Activated CD4-positive, alpha-beta T cell treated with anti-CD3 and anti-CD28 coated beads for 1 hour (primary cell): ENCODE results near the gene YIPF2.
A peak's percentile ranks its signal among the peaks of the same experiment; 100 is the strongest.
"Not testable (repeated sequence)": the region's sequence is repeated elsewhere in the genome, so short reads cannot be mapped to it uniquely, and the experiment has no call there.

Source experiments
- DNase-seq: peaks from one replicate; pipeline ENCODE4 v3.0.0-alpha.2; 2020

YIPF2 gene

GRCh38 chr19:10928563-10929401 is at the start of gene YIPF2, which contains the start of gene TIMM29:
TSS of gene YIPF2 (minus strand) at chr19:10928639. CDS start at chr19:10928410, 229 bp downstream.
TSS of gene TIMM29 (plus strand) at chr19:10928811. CDS start at chr19:10928823, 12 bp downstream.
- peak; percentile 88 for DNase-seq

- DNase-seq, result no peak
Measured at GRCh38 chr19:10977742-10978092, 49.3 kb upstream of the YIPF2 start.

DNA sequence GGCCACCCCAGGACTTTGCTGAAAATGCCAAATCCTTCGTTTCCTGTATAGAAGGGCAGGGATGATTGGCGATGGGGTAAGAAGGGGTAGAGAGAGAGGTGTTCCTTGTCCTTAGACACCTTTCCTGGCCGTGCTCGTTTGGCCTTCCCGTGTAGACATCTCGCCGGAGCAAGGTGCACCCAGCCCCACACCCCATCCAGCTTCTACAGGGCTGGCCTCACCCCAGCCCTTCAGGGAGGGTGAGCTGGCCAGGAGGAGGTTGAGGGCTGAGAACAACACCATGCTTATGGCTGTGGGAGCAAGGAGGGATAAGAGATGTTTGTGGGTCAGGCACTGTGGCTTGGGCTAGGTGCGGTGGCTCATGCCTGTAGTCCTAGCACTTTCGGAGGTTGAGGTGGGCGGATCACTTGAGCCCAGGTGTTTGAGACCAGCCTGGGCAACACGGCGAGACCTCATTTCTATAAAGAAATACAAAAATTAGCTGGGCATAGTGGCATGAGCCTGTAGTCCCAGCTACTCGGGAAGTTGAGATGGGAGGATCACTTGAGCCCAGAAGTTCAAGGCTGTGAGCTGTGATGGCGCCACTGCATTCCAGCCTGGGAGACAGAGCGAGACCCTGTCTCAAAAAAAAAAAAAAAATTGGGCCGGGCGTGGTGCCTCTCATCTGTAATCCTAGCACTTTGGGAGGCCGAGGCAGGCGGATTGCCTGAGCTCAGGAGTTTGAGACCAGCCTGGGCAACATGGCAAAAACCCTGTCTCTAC is 47.9 kb upstream of the YIPF2 start:
- DNase-seq, result no peak

- no peak for DNase-seq
Measured at GRCh38 chr19:10975374-10976130, 47.1 kb upstream of the YIPF2 start.

- no peak for DNase-seq
Measured at GRCh38 chr19:10971107-10971726, 42.8 kb upstream of the YIPF2 start.

DNA sequence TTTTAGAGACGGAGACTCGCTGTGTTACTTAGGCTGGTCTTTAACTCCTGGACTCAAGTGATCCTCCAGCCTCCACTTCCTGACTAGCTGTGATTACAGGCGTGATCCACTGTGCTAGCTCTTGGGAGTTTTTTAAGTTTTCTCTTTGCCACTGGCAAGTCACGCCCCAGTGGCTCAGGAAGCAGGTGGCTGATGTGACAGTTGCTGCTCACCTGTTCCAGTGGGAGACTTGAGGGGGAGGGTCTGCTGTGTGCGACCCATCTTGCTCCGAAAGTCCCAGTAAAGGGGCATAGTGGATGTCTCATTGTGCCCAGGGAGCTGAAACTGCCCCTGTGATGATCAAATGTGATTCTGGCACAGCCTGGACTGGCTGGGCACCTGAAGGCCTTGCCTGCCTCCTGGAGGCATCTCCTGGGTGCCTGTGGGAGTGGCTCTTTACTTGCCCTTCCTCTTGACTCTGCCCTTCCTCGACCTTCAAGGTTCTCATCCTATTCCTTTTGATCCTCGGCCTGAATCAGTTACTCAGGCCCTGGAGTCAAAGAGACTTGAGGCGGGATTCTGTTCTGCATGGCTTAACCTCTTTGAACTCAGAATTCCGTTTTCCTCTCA is 40.2 kb upstream of the YIPF2 start:
- DNase-seq, result no peak

- no peak for DNase-seq
Measured at GRCh38 chr19:10966809-10967208, 38.4 kb upstream of the YIPF2 start.

DNA sequence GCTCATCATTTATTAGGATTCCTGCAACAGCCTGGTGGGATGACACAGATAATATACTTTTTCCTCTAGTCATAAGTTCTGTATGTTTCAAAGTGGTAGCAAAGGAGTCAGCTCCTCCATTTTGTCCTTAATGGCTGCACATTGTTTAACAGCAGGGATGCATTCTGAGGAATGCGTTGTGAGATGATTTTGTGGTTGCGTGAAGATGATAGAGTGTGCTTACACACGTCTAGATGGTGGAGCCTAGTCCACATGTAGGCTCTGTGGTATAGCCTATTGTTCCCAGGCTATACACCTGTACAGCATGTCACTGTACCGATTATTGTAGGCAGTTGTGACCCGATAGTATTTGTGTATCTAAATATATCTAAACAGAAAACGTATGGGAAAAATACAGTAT is 37.0 kb upstream of the YIPF2 start:
- DNase-seq, result no peak

GRCh38 chr19:10964903-10965302 is 36.5 kb upstream of the YIPF2 start:
- DNase-seq, result no peak

DNA sequence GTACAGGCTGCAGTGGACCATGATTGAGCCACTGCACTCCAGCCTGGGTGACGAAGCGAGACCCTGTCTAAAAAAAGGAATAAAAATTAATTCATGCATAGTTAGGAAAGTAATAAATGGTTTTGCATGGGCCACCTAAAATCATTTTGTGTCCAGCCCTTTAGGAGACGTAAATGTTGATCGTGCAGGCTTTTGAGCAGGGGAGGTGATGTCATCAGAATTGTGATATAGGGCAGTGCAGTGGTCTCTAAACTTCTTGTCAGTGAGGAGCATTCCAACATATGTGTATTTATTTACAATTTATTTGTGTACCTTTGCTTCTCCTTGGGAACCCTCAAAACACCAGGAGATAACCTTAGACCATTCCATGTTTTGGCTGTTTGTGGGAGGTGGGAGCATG is 35.4 kb upstream of the YIPF2 start:
- DNase-seq, result no peak

DNA sequence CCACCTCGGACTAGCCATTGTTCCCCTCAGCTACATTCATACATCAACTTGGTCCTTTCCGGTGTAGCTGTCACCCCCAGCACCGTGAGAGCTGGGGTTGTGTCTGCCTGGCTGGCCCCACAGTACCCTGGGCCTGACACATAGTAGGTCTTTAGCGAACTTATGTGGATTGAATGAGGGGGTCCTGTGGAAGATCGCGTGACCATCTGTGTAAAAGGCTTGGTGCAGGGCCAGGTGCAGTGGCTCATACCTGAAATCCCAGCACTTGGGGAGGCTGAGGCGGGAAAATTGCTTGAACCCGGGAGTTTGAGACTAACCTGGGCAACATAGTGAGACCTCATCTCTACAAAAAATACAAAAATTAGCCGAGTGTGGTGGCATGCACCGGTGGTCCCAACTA is 34.4 kb upstream of the YIPF2 start:
- no peak for DNase-seq

DNA sequence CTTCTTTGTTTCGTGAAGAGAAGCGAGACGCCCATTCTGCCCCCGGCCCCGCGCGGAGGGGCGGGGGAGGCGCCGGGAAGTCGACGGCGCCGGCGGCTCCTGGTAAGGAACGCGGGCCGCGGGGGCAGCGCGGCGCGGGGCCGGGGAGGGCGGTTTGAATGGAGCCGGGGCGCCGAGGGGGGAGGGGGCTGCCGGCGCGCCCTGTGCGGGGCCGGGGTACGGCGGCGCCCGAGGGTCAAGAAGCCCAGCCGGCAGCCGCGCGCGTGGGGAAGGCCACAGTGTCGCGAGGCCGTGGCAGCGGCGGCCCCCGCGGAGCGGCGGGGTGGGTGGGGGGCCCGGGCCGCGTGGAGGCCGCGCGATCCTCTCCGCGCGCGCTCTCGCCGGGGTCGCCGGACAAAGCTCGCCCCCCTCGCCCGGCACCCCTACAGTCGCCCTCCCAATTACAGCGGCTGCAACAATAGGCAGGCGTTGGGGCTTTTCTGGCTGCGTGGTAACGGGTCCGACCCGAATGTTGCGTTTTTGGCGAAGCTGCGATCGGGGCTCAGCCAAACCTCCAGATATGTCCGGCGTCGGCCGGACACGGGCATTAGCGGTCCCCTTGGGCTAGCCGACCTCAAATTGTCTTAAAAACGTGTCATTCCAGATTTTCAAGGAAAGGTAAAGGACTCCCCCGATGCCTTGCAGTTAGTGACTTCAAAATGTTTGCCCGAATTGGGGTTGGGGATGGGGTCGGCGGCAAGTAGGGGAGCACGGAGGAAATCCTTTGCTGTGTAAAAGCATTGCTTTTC is 32.8 kb upstream of the YIPF2 start:
- DNase-seq, result no peak

DNA sequence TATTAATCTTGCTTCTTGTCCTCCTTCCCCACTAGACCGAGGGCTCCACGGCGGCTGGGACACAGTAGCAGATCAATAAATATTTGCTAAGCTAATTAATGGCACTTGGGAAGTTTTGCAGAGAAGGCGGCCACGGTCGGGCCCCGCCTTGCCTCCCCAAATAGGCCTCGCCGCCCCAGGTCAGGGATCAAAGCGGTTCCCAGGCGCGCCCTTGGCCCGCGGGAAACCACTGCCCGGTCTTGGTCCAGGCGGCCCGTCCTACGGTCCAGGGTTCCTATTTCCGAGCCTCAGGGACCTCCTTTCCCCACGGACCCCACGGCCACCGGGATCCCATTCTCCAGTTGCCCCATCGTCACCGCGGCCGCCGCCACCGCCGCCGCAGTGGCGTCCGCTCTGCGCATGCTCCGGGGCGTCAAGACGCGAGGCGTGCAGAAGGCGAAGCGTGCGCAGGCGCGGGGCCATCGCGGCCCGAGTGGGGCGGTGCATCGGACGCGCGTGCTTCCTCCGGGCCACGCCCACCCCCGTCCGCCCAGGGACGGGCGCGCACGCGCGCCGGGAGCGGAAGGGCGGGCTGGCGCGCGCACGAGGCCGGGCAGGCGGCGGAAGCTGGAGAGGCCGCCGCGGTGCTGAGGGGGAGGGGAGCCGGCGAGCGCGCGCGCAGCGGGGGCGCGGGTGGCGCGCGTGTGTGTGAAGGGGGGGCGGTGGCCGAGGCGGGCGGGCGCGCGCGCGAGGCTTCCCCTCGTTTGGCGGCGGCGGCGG is 32.1 kb upstream of the YIPF2 start, which contains the start of gene SMARCA4:
Gene SMARCA4 (plus strand): TSS at position 717 of the 759 bp plus-strand sequence. CDS start 23,122 bp downstream, outside the sequence.
- DNase-seq, result peak; percentile 98

DNA sequence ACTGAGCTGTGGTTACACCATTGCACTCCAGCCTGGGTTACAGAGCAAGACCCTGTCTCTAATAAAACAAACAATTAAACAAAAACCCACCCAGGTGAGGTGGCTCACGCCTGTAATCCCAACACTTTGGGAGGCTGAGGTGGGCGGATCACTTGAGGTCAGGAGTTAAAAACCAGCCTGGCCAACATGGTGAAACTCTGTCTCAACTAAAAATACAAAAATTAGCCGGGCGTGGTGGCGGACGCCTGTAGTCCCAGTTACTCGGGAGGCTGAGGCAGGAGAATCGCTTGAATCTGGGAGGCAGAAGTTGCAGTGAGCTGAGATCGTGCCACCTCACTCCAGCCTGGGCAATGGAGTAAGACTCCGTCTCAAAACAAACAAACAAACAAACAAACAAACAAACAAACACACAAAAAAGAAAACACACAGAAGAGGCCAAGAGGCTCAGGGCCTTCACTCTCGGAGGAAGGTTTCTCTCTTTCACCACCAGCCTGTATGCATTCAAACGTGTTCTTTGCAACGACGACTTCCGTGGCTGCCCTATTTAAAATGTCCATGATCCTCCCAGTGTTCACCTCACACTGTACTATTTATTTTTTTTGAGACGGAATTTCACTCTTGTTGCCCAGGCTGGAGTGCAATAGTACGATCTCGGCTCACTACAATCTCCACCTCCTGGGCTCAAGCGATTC is 31.0 kb upstream of the YIPF2 start:
- not testable (repeated sequence) for DNase-seq

- DNase-seq, result no peak
Measured at GRCh38 chr19:10952809-10953208, 24.4 kb upstream of the YIPF2 start.

DNA sequence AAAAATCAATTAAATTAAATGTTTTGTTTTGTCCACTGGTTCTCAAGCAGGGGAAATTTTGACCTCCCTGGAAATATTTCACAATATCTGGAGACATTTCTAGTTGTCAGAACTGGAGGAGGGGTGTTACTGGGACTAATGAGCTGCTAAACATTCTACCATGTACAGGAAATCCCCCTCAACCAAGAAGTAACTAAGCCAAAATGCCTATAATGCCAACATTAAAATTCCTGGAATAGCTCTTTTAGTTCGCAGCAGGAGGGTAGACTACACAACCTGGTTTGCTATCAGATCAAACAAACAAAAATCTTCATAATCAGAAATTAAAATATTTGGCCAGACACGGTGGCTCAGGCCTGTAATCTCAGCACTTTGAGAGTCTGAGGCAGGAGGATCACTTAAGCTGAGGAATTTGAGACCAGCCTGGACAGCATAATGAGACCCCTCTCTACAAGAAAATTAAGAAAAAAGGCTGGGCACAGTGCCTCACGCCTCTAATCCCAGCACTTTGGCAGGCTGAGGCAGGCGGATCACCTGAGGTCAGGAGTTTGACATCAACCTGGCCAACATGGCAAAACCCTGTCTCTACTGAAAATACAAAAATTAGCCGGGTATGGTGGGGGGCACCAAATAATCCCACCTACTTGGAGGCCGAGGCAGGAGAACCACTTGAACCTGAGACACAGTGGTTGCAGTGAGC is 18.7 kb upstream of the YIPF2 start:
- DNase-seq, result no peak

DNA sequence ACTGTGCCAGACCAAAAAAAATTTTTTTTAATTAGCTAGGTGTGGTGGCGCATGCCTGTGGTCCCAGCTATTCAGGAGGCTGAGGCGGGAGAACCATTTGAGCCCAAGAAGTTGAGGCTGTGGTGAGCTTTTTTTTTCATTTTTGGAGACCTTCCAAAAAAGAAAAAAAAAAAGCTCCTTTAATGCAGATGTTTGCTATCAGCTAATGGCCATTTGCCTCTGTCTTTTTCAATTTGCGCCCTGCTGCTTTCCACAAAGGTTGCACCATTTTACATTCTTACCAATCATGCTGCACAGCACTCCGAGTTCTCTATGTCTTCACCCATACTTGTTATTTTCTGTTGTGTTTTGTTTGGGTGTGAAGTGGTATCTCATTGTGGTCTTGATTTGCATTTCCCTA is 16.8 kb upstream of the YIPF2 start:
- DNase-seq, result no peak

- DNase-seq, result not testable (repeated sequence)
Measured at GRCh38 chr19:10943412-10943811, 15.0 kb upstream of the YIPF2 start.

DNA sequence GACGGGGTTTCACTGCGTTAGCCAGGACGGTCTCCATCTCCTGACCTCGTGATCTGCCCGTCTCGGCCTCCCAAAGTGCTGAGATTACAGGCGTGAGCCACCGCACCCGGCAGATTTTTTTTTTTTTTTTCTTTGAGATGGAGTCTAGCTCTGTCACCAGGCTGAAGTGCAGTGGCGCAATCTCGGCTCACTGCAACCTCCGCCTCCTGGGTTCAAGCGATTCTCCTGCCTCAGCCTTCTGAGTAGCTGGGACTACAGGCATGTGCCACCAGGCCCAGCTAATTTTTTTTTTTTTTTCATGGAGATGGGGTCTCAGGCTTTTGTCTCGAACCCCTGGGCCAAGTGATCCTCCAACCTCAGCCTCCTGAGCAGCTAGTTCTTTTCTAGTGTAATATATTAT is 13.2 kb upstream of the YIPF2 start:
- not testable (repeated sequence) for DNase-seq
